Ovary (tissue), 9 donors: Measurements from ENCODE around the gene DKKL1. TPM values are rescaled to one million over a fixed set of nuclear protein-coding genes. Genes with fewer than 3 reads are reported as not detected.
"Not testable (repeated sequence)": the region's sequence is repeated elsewhere in the genome, so short reads cannot be mapped to it uniquely, and the experiment has no call there.

ENCODE experiments used
- DNase-seq, 5 donors: peaks; one replicate each; pipeline ENCODE4 v3.0.0-alpha.2; 2019 to 2020
- H3K27ac ChIP-seq, 2 donors: fragments of 200-600 bp; one replicate each; pipeline versions ENCODE4 v1.5.1 to v1.8.0; 2019 to 2022
- H3K27me3 ChIP-seq: fragments of 200-600 bp; one replicate; pipeline ENCODE4 v1.8.0; 2022
- H3K36me3 ChIP-seq: fragments of 200-600 bp; sonication (generic); one replicate; pipeline ENCODE4 v1.5.1; 2019
- H3K4me1 ChIP-seq: one replicate; pipeline ENCODE4 v1.8.1; 2013; ENCODE audit warnings: mild to moderate bottlenecking, moderate library complexity; ENCODE audit not compliant: insufficient read depth
- H3K4me3 ChIP-seq: fragments of 200-600 bp; sonication (generic); one replicate; pipeline ENCODE4 v1.5.1; 2017
- H3K9me3 ChIP-seq, 2 donors: fragments of 200-600 bp in 1 of 2; sonication (generic) in 1 of 2; one replicate each; pipeline versions ENCODE4 v1.5.1 to v1.8.1; 2013 to 2019; ENCODE audit warnings: mild to moderate bottlenecking in 1 of 2, moderate library complexity in 1 of 2
- EP300 ChIP-seq: sonication (generic); formaldehyde crosslinking; IDR thresholded peaks from one replicate; pipeline ENCODE4 v1.6.1; 2017; ENCODE audit warnings: antibody characterized with exemption
- POLR2A ChIP-seq: fragments of 450-650 bp; IDR thresholded peaks from one replicate; pipeline ENCODE4 v1.6.1; 2017; ENCODE audit warnings: antibody characterized with exemption, mild to moderate bottlenecking, moderate library complexity
- WGBS, 3 donors: extraction: QIAGEN DNeasy Blood & Tissue Kit in 1 of 3; methylation state at CpG; one replicate each; pipeline versions ENCODE4 v1.1.5 to v1.1.7; 2013 to 2017; 5-methylcytosine and 5-hydroxymethylcytosine counted together
- intact Hi-C, 4 donors: fragments of 100-400 bp; cut with DNase I; formaldehyde crosslinking; loops; one replicate each; pipeline versions ENCODE4 v1.11.0 to v1.15.1; 2022 to 2023
- polyA plus RNA-seq, 2 donors: library from polyadenylated mRNA; stranded (reverse); fragments of 200-250 nt in 1 of 2; fragments of 350-450 nt in 1 of 2; fragmentation: Illumina TruSeq in 1 of 2; extraction: RNeasy Lipid Tissue Mini Kit (QIAGEN cat#74804) in 1 of 2; gene quantifications; one replicate each; pipeline ENCODE4 v1.2.3, GENCODE V29; 2013 to 2014
- total RNA-seq, 7 donors: library from RNA; depleted of rRNA in 2 of 7; stranded (reverse); fragments of >200 nt in 2 of 7; fragmentation: NEBNext Ultra II Directional in 3 of 7; extraction: Animal tissue kit (Norgen Biotek cat#: 25700) in 3 of 7; gene quantifications; one replicate each; pipeline versions ENCODE4 v1.1.0 to v1.2.4, GENCODE V29; 2016 to 2023
- TF ChIP-seq, protein P1 (sequence below), 3 donors: fragments of 450-650 bp in 2 of 3; fragments of 200-600 bp in 1 of 3; IDR thresholded peaks; one replicate each; pipeline versions ENCODE4 v1.5.1 to v1.8.0; 2016 to 2022; ENCODE audit warnings: antibody characterized with exemption in 3 of 3, mild to moderate bottlenecking in 1 of 3
- donor health status: DM: no; HTN: no; CAD: no; lungs with moderate emphysema.
- donor health status: DM: no; HTN: no; CAD: no.
- donor health status: Bipolar disorder and iron deficiency.
- donor health status: DM: yes; HTN: yes; CAD: no.
- donor health status: DM: no; HTN: no; CAD: no.
- donor health status: DM: yes; HTN: yes; CAD: no.

DKKL1 gene
- total and polyA plus RNA-seq, 9 donors: 0.22 to 2.4 (median 1.1) TPM; not detected in 1

DNA sequence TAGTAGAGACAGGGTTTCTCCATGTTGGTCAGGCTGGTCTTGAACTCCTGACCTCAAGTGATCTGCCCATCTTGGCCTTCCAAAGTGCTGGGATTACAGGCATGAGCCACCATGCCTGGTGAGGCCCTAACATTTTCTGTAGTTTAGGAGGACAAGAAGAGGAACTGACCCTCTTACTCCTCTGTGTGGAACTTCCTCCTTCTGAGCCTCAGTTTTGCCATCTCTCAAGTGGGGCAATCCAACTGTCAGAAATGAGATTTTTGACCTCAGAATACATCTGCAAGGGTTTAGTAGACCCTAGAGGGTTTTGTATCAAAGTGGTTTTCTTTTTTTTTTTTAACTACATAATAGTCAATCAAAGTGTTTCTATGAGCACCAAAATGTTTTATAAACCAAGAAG is 2.4 kb downstream of the DKKL1 start:
- Histone ChIP-seq H3K9me3 (no peaks in the 10 kb centered on the region), H3K27ac (no peak overlapping the region), H3K4me1 (no peaks in the 10 kb centered on the region), H3K4me3 (no peak overlapping the region), H3K27me3 (no peaks in the 10 kb centered on the region), H3K36me3 (no peaks in the 10 kb centered on the region)
- TF ChIP-seq POLR2A (no peak), EP300 (no peak)
- TF ChIP-seq, protein P1, sequence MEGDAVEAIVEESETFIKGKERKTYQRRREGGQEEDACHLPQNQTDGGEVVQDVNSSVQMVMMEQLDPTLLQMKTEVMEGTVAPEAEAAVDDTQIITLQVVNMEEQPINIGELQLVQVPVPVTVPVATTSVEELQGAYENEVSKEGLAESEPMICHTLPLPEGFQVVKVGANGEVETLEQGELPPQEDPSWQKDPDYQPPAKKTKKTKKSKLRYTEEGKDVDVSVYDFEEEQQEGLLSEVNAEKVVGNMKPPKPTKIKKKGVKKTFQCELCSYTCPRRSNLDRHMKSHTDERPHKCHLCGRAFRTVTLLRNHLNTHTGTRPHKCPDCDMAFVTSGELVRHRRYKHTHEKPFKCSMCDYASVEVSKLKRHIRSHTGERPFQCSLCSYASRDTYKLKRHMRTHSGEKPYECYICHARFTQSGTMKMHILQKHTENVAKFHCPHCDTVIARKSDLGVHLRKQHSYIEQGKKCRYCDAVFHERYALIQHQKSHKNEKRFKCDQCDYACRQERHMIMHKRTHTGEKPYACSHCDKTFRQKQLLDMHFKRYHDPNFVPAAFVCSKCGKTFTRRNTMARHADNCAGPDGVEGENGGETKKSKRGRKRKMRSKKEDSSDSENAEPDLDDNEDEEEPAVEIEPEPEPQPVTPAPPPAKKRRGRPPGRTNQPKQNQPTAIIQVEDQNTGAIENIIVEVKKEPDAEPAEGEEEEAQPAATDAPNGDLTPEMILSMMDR (IDR thresholded peaks at IDR 0.05): no peak
- DNase-seq: no peak
- intact Hi-C loops: loop anchor here in 1 of 4 donors (10.0 kb wide), 1 partner anchor 79 kb away; the partner anchor contains the start of gene SLC17A7

DNA sequence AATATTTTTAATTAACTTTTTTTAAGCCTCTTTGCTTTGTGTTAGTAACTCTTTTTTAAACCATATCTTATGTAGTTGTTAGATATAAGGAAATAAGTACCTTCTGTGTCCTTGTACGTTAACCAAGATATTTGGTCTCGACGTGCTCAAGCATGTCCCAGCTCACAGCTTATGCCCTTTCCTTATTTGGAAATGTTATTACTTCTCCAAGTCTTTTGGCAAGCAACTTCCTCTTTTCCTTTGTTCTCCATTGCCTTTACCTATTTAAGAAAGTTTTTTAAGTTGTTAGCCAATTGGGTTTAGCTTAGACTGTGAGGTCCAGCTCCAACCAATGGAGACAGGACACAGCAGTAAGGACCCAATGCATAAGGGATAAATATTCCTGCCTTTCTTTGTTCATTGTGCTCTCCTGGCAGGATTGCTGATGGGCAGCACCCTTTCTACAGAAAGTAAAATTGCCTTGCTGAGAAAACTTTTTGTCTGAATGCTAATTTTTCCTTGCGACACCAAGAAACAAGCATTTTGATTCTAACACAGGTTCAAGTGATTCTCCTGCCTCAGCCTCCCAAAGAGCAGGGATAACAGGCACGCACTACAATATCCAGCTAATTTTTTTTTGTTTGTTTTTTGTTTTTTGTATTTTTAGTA is 5.2 kb downstream of the DKKL1 start:
- Histone ChIP-seq H3K36me3 (no peaks in the 10 kb centered on the region), H3K9me3 (no peaks in the 10 kb centered on the region), H3K4me3 (no peak overlapping the region), H3K4me1 (no peaks in the 10 kb centered on the region), H3K27me3 (no peaks in the 10 kb centered on the region), H3K27ac (no peak overlapping the region)
- WGBS, 3 donors: 84 to 88% (median 85%) methylated on average over 5 of the region's 5 CpGs
- TF ChIP-seq POLR2A (no peak), EP300 (no peak)
- TF ChIP-seq, protein P1 (IDR thresholded peaks at IDR 0.05): no peak
- intact Hi-C loops: loop anchor here in 1 of 4 donors (10.0 kb wide), 1 partner anchor 76 kb away; the partner anchor contains the start of gene SLC17A7
- no peak for DNase-seq

DNA sequence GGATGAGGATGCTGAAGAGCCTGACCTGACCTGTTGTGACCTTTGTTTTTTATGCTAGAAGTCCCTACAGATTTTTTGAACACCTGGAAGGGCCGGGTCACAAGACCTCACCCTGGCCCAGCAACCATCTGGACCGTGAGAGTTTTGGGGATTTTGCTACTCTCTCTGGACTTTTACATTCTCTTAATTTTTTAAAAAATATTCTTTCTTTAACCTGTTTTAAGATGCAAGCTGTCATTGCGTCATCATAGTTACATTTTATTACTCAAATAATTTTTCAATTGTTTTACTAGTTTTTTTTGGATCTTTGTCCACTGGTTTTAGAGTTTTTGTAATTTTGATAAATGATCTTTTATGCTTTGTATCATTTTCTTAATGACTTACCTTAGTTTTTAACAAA is 7.5 kb downstream of the DKKL1 start:
- 57 to 88% (median 74%) methylated on average over 3 of the region's 3 CpGs for WGBS, 3 donors
- Histone ChIP-seq H3K4me3 (no peak overlapping the region), H3K4me1 (no peaks in the 10 kb centered on the region), H3K36me3 (no peaks in the 10 kb centered on the region), H3K27ac (no peak overlapping the region), H3K9me3 (no peaks in the 10 kb centered on the region), H3K27me3 (no peaks in the 10 kb centered on the region)
- TF ChIP-seq, protein P1 (IDR thresholded peaks at IDR 0.05): no peak
- TF ChIP-seq POLR2A (no peak), EP300 (no peak)
- intact Hi-C loops: loop anchor here in 1 of 4 donors (10.0 kb wide), 1 partner anchor 64 kb away; no protein-coding TSS in a partner anchor
- no peak for DNase-seq

DNA sequence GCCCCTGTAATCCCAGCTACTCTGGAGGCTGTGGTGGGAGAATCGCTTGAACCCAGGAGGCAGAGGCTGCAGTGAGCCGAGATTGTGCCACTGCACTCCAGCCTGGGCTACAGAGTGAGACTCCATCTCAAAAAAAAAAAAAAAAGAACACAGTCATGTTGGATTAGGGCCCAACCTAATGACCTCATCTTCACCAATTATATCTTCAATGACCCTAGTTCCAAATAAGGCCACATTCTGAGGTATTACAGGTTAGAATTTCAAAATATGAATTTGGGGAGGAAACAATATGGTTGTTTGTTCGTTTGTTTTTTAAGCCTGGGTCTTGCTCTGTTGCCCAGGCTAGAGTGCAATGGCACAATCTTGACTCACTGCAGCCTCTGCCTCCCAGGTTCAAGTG is 9.5 kb downstream of the DKKL1 start:
- not testable (repeated sequence) for H3K27me3 ChIP-seq, DNase-seq, H3K4me1 ChIP-seq, H3K4me3 ChIP-seq, H3K36me3 ChIP-seq, H3K27ac ChIP-seq, H3K9me3 ChIP-seq
- 79 to 84% (median 81%) methylated on average over 3 of the region's 3 CpGs for WGBS, 3 donors
- intact Hi-C loops: loop anchor here in 1 of 4 donors (10.0 kb wide), 1 partner anchor 62 kb away; no protein-coding TSS in a partner anchor

DNA sequence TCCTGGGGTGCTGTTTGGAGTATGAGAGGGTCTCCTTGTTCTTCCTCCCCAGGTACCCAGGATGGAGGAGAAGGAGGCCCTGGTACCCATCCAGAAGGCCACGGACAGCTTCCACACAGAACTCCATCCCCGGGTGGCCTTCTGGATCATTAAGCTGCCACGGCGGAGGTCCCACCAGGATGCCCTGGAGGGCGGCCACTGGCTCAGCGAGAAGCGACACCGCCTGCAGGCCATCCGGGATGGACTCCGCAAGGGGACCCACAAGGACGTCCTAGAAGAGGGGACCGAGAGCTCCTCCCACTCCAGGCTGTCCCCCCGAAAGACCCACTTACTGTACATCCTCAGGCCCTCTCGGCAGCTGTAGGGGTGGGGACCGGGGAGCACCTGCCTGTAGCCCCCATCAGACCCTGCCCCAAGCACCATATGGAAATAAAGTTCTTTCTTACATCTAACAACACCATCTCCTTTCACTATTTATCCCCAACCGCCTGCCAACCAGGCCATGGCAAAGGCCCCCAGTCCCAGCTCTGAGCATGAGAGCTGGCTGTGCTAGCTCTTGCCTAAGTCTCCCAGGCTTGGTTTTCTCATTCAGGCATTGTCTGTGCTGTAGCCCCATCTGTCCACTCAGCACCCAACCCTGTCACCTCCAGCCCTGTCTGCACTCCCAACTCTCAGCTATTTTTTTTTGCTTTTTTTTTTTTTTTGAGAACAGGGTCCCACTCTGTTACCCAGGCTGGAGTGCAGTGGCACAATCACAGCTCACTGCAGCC is 11.2 kb downstream of the DKKL1 start:
- TF ChIP-seq, protein P1 (IDR thresholded peaks at IDR 0.05): no peak
- no peak for TF ChIP-seq POLR2A
- no peak for TF ChIP-seq EP300
- WGBS, 3 donors: 84 to 91% (median 88%) methylated on average over 16 of the region's 16 CpGs
- H3K36me3 ChIP-seq: no peaks in the 10 kb centered on the region
- no peaks in the 10 kb centered on the region for H3K27me3 ChIP-seq
- no peak overlapping the region for H3K27ac ChIP-seq
- no peak for DNase-seq
- no peak overlapping the region for H3K4me3 ChIP-seq
- intact Hi-C loops: loop anchor here in 1 of 4 donors (10.0 kb wide), 1 partner anchor 60 kb away; no protein-coding TSS in a partner anchor
- no peaks in the 10 kb centered on the region for H3K4me1 ChIP-seq
- H3K9me3 ChIP-seq: no peaks in the 10 kb centered on the region
